Skeletal muscle satellite cell (primary cell): ENCODE measurements around the gene DENND1C.
"Not testable (repeated sequence)": the region's sequence is repeated elsewhere in the genome, so short reads cannot be mapped to it uniquely, and the experiment has no call there.

Experiments used
- H3K27me3 ChIP-seq: 2 replicates; pipeline ENCODE4 v1.7.0; 2013; ENCODE audit warnings: low read length; ENCODE audit not compliant: control insufficient read depth, insufficient read depth
- H3K36me3 ChIP-seq: 2 replicates; pipeline ENCODE4 v1.7.0; 2013; ENCODE audit warnings: mild to moderate bottlenecking, control low read depth, low read length; ENCODE audit not compliant: insufficient read depth
- H3K4me1 ChIP-seq: 2 replicates; pipeline ENCODE4 v1.7.0; 2013; ENCODE audit warnings: low read length; ENCODE audit not compliant: control insufficient read depth, insufficient read depth
- H3K4me2 ChIP-seq: 2 replicates; pipeline ENCODE4 v1.7.0; 2013; ENCODE audit warnings: mild to moderate bottlenecking, low read length
- H3K4me3 ChIP-seq: 2 replicates; pipeline ENCODE4 v1.7.0; 2013; ENCODE audit warnings: low read length
- H3K9ac ChIP-seq: 2 replicates; pipeline ENCODE4 v1.7.0; 2013; ENCODE audit warnings: mild to moderate bottlenecking, low read depth, low read length, moderate library complexity
- H3K9me3 ChIP-seq: replicated peaks from 2 replicates; pipeline ENCODE4 v1.7.0; 2013; ENCODE audit warnings: mild to moderate bottlenecking, control low read depth, low read length

The DENND1C gene

DNA sequence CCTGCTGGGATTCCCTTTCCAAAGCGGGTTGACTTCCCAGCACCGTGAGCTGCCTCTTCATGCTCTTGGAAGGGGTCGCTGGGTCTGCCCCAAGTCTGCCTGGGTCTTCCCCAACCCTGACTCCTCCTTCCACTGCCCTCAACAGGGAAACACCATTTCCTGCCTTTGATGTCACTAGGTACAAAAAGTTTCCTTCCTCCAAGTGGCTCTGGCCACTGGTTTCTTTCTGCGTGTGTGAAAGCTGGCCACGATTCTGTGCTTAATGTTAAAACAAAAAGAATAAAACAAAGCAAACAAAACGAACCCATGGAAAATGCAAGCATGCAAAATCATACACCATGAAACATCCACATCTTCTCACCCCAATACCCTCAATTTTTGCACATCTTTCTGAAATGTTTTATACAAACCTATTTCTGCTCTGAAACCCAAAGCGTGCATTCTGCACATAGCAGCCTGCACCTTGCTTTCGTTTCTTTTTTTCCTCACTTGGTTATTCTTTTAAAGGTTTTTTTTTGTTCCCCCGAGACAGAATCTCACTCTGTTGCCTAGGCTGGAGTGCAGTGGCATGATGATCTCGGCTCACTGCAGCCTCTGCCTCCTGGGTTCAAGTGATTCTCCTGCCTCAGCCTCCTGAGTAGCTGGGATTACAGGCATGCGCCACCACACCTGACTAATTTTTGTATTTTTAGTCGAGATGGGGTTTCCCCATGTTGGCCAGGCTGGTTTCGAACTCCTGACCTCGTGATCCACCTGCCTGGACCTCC is 36.7 kb upstream of the DENND1C start:
- no peak overlapping the region for H3K9ac ChIP-seq
- H3K36me3 ChIP-seq, result no peaks in the 10 kb centered on the region
- no peaks in the 10 kb centered on the region for H3K9me3 ChIP-seq
- H3K27me3 ChIP-seq, result peaks cover 7% of the 10 kb centered on the region
- H3K4me1 ChIP-seq, result peaks cover 9% of the 10 kb centered on the region
- no peak overlapping the region for H3K4me2 ChIP-seq
- H3K4me3 ChIP-seq, result no peak overlapping the region

DNA sequence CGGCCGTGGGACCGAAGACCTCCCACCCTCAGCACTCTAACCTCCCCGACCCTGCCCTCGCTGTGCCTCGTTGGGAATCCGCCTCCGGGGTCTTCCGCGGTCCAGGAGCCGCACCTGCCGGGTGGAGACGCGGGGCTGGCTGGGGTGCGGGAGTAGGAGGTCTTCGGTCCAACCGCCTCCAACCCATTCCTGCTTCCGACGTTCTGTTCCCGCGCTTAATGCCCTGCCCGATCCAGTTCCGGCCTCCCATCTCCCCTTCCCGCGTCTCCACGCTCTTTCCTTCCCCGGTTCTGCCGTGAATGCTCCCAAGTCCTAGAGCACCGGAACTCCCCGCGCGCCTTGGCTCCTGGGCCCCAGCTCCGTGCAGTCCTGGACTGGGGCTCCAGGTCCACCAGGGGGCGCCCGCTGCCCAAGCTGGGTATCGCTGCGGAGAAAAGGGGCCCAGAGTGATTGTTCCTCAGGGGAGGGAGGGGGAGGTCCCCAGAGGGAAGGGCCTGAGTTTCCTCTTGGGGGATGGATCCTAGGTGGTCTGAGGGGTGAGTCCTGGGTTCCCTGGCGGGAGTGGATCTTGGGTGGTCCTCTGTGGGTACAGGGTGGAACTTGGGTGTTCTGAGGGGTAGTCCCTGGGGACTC is 35.2 kb upstream of the DENND1C start:
- H3K4me1 ChIP-seq, result peaks cover 9% of the 10 kb centered on the region
- no peaks in the 10 kb centered on the region for H3K36me3 ChIP-seq
- H3K9me3 ChIP-seq, result no peaks in the 10 kb centered on the region
- H3K9ac ChIP-seq, result peak overlapping the region; percentile 75
- peaks cover 7% of the 10 kb centered on the region for H3K27me3 ChIP-seq
- H3K4me2 ChIP-seq, result peak overlapping the region; percentile 98
- H3K4me3 ChIP-seq, result peak overlapping the region; percentile 83

DNA sequence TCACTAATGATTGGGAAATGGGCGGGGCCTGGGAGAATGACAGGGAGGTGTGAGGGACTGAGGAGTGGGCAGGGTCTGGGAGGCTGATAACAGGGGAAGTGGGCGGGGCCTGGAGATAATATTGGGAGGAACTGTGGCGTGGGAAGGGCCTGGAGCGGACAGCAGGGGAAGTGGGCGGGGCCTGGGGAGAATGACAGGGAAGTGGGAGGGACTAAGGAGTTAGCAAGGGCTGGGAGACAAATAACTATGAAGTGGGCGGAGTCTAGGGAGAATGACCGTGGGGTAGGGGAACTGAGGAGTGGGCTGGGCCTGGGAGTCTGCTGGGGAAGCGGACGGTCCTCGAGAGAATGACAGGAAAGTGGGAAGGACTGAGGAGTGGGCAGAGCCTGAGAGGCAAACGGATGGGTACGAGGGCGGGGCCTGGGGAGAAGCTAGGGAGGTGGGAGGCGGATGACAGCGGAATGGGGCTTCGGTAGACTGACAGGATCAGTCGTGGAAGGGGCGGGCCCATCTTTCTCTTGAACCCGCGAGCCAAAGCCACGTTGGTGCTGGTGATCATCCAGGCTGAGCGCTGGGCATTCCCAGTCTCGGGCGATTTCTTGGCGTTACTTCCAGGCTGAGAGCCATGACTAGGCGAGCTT is 34.6 kb upstream of the DENND1C start:
- no peaks in the 10 kb centered on the region for H3K9me3 ChIP-seq
- H3K9ac ChIP-seq, result peak overlapping the region; percentile 75
- H3K27me3 ChIP-seq, result peaks cover 7% of the 10 kb centered on the region
- H3K4me2 ChIP-seq, result peak overlapping the region; percentile 98
- peak overlapping the region; percentile 83 for H3K4me3 ChIP-seq
- H3K4me1 ChIP-seq, result peaks cover 9% of the 10 kb centered on the region
- H3K36me3 ChIP-seq, result no peaks in the 10 kb centered on the region

DNA sequence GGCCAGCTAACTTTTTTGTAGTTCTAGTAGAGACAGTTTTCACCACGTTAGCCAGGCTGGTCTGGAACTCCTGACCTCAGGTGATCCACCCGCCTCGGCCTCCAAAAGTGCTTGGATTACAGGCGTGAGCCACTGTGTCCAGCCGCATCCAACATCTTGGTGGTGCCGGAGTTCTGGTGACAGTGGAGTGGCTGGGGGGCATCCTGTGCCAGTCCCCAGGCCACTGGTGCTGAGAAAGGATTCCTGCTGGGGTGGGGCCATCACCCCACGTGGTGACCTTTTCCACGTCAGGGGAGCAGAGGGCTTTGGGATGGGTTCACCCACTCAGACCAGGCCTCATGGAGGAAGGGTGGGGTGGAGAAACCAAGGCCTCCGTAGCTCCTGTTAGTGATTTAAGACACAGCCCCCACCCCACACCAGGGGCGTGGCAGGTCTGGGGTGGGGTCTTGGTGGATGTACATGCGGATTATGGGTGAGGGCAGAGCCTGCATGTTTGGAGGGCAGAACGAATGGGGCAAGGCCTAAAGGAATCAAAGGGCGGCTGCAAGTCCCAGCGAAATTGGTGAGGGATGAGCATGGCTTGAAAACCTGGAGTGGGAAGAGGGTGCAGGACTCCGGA is 33.4 kb upstream of the DENND1C start:
- no peak overlapping the region for H3K4me2 ChIP-seq
- no peaks in the 10 kb centered on the region for H3K36me3 ChIP-seq
- H3K4me1 ChIP-seq, result peaks cover 9% of the 10 kb centered on the region
- H3K9ac ChIP-seq, result no peak overlapping the region
- peaks cover 7% of the 10 kb centered on the region for H3K27me3 ChIP-seq
- no peaks in the 10 kb centered on the region for H3K9me3 ChIP-seq
- no peak overlapping the region for H3K4me3 ChIP-seq

DNA sequence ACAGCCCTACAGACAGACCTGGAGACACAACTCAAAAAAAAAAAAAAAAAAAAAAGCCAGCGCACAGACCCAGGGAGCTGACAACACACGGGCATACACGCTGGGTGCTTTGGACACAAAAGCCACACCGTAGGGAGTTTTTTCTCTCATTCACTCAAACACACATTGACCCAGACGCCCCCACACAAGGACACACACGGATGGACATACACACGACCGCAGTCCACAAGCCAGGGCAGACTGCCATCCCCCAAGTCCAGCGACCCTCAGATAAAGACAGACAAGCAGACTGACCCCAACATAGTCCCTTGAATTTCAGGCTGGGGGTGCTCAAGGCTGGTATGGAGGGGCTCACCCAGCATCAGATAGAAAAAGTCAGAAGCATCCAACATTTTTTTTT is 32.5 kb upstream of the DENND1C start:
- Histone ChIP-seq H3K4me2 (no peak overlapping the region), H3K4me1 (peaks cover 7% of the 10 kb centered on the region), H3K9me3 (no peaks in the 10 kb centered on the region), H3K9ac (no peak overlapping the region), H3K4me3 (no peak overlapping the region), H3K27me3 (peaks cover 7% of the 10 kb centered on the region), H3K36me3 (no peaks in the 10 kb centered on the region)

DNA sequence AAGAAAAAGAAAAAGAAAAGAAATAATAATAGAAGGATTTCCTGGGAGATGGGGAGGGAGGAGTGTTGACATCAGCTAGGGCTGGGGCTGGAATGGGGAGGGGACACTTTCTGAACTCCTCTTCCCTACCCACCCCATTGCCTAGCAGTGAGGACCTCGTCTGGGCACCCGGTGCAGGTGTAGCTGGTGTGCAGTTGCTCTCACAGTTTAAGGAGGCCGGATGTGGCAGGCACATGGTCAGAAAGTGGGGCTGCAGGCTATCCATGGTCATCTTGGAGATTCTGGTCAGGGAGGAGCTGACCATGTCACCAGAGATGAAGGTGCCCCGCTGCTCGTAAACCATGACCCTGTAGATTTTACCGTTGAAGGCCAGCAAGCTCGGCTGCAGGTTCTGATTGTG is 29.0 kb upstream of the DENND1C start:
- Histone ChIP-seq H3K4me2 (no peak overlapping the region), H3K36me3 (no peaks in the 10 kb centered on the region), H3K27me3 (no peaks in the 10 kb centered on the region), H3K4me3 (no peak overlapping the region), H3K9me3 (no peaks in the 10 kb centered on the region), H3K4me1 (no peaks in the 10 kb centered on the region), H3K9ac (no peak overlapping the region)

DNA sequence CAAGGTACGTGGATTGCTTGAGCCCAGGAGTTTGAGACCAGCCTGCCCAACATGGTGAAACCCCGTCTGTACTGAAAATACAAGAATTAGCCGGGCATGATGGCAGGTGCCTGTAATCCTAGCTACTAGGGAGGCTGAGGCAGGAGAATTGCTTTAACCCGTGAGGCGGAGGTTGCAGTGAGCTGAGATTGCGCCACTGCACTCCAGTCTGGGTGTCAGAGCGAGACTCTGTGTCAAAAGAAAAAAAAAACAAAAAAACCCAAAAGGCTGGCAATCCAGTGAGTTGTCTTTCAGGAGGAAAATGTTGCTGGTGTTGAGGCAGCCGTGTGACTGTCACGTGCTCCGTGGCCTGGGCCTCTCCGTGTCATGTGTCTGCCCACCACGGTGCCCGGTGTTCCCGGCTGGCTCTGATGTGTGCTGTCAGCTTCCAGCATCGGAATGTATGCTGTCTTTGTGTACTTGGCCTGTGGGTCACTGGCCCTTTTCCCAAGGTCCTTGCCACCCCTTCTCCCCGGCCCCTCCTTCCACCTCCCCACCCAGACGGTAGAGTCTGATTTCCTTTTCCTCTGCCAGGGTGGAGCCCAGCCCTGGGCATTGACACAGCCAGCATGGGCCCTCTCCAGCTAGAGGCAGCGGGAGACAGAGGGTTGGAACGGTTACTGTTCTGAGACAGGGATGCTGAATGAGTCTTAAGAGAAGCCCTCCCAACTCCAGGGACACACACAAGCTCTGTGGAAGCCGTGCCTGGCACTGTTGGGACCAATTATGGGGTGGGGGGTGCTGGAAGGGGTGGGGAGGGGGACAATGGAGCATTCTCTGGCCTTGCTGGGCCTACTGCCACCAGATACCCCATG is 27.8 kb upstream of the DENND1C start:
- Histone ChIP-seq H3K27me3 (no peaks in the 10 kb centered on the region), H3K4me2 (no peak overlapping the region), H3K4me3 (no peak overlapping the region), H3K9me3 (no peaks in the 10 kb centered on the region), H3K36me3 (no peaks in the 10 kb centered on the region), H3K4me1 (no peaks in the 10 kb centered on the region), H3K9ac (no peak overlapping the region)

DNA sequence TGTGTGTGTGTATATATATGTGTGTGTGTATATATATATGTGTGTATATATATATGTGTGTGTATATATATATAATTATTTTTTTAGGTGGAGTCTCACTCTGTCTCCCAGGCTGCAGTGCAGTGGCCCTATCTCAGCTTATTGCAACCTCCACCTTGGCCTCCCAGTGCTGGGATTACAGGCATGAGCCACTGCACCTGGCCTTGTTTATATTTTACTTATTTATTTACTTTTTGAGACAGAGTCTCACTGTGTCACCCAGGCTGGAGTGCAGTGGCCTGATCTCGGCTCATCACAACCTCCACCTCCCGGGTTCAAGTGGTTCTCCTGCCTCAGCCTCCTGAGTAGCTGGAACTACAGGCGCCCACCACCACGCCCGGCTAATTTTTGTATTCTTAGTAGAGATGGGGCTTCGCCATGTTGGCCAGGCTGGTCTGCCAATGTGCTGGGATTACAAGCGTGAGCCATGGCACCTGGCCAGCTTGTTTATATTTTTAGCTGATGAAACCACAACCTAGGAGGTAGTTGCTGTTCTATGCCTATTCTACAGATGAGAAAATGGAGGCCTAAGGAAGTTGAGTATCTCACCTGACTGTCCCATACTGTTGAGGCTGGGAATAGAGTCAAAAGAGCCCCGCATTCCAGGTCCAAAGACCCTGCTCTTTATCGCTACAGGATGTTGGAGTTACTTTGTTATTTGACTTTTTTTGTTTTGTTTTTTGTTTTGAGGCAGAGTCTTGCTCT is 26.6 kb upstream of the DENND1C start:
- H3K27me3 ChIP-seq, H3K4me1 ChIP-seq, H3K9ac ChIP-seq, H3K9me3 ChIP-seq, H3K4me3 ChIP-seq, H3K4me2 ChIP-seq, H3K36me3 ChIP-seq: not testable (repeated sequence)

DNA sequence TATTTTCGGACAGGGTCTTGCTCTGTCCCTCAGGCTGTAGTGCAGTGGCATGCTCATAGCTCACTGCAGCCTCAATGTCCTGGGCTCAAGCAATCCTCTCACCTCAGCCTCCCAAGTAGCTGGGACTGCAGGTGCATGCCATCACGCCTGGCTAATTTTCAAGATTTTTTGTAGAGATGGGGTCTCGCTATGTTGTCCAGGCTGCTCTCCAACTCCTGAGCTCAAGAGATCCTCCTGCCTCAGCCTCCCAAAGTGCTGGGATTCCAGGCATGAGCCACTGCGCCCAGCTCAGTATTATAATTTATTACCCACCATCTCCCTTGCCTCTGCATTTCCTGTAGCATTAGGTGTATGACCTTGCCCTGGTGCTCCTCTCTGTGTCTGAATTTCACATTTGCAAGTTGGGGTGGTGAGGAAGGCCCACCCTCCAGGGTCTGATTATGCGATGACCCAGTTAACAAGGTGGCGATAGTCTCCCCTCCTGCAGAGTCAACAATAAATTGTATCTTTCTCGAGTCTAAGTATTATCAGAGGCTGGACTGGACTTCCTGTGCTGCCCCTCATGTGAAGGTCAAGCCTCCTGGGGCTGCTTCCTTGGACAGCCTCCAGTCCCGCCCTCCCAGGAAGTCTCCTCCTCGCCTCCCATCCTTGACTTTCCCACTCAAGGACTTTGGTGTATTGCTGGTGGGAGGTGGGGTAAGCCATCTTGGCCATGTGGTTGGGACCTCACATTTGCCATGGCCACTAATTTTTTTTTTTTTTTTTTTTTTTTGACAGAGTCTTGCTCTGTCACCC is 22.0 kb upstream of the DENND1C start:
- H3K36me3 ChIP-seq, result no peaks in the 10 kb centered on the region
- H3K9ac ChIP-seq, result no peak overlapping the region
- H3K4me2 ChIP-seq, result no peak overlapping the region
- H3K4me3 ChIP-seq, result no peak overlapping the region
- peaks cover 25% of the 10 kb centered on the region for H3K27me3 ChIP-seq
- H3K9me3 ChIP-seq, result no peaks in the 10 kb centered on the region
- no peaks in the 10 kb centered on the region for H3K4me1 ChIP-seq
